Measurements from ENCODE around the gene HSD17B11. TPM values are rescaled to one million over a fixed set of nuclear protein-coding genes. Genes with fewer than 3 reads are reported as not detected.

The HSD17B11 gene
- total RNA-seq, 1 donor from 2014 or later = 30.8 TPM

- DNase-seq (ENCODE audit: low spot score) = no peak
- Histone ChIP-seq H3K4me1 (no peaks in the 10 kb centered on the region), H4K20me1 (ENCODE audit: low read depth) (no peaks in the 10 kb centered on the region), H3K9ac (no peak overlapping the region), H3K4me3 (no peak overlapping the region), H3F3A (ENCODE audit: low read depth) (no peaks in the 10 kb centered on the region), H3K79me2 (ENCODE audit: low read depth) (peaks cover 87% of the 10 kb centered on the region), H3K27me3 (no peaks in the 10 kb centered on the region), H3K27ac (no peak overlapping the region), H3K36me3 (no peaks in the 10 kb centered on the region), H3K9me3 (ENCODE audit: low read depth) (no peaks in the 10 kb centered on the region), H2AFZ (replicated peaks) (no peak overlapping the region), H3K4me2 (no peak overlapping the region)
- no peak for TF ChIP-seq EZH2phosphoT487 (IDR thresholded peaks at IDR 0.05)
- no peak for TF ChIP-seq EZH2 (IDR thresholded peaks at IDR 0.05)
- TF ChIP-seq CTCF (IDR thresholded peaks at IDR 0.05) = no peak
- no peaks in the 10 kb centered on the region for H3K27me3 Mint-ChIP-seq (ENCODE audit: insufficient read depth, low read depth)
- no peak overlapping the region for H3K4me3 Mint-ChIP-seq
- H3K4me1 Mint-ChIP-seq = peaks cover 5% of the 10 kb centered on the region
- H3K9me3 Mint-ChIP-seq = no peaks in the 10 kb centered on the region
- peaks cover 3% of the 10 kb centered on the region for H3K36me3 Mint-ChIP-seq
- no peak overlapping the region for H3K27ac Mint-ChIP-seq
Observed at GRCh38 chr4:87428979-87429378, 38.0 kb upstream of the HSD17B11 start.

- no peak for DNase-seq (ENCODE audit: low spot score)
- TF ChIP-seq EZH2 (IDR thresholded peaks at IDR 0.05) = no peak
- no peak for TF ChIP-seq CTCF (IDR thresholded peaks at IDR 0.05)
- no peak for TF ChIP-seq EZH2phosphoT487 (IDR thresholded peaks at IDR 0.05)
- no peaks in the 10 kb centered on the region for H3K9me3 ChIP-seq (ENCODE audit: low read depth)
- H3K4me3 Mint-ChIP-seq = no peak overlapping the region
- no peaks in the 10 kb centered on the region for H3K9me3 Mint-ChIP-seq
- H3K4me2 ChIP-seq = no peak overlapping the region
- peaks cover 11% of the 10 kb centered on the region for H3K4me1 Mint-ChIP-seq
- no peak overlapping the region for H3K4me3 ChIP-seq
- no peak overlapping the region for H3K9ac ChIP-seq
- H3K36me3 ChIP-seq = no peaks in the 10 kb centered on the region
- H3F3A ChIP-seq (ENCODE audit: low read depth) = peaks cover 4% of the 10 kb centered on the region
- no peaks in the 10 kb centered on the region for H3K27me3 ChIP-seq
- H3K27ac Mint-ChIP-seq = no peak overlapping the region
- no peaks in the 10 kb centered on the region for H4K20me1 ChIP-seq (ENCODE audit: low read depth)
- peaks cover 84% of the 10 kb centered on the region for H3K79me2 ChIP-seq (ENCODE audit: low read depth)
- H3K4me1 ChIP-seq = peaks cover 8% of the 10 kb centered on the region
- H2AFZ ChIP-seq (replicated peaks) = no peak overlapping the region
- H3K36me3 Mint-ChIP-seq = peaks cover 3% of the 10 kb centered on the region
- H3K27ac ChIP-seq = no peak overlapping the region
- no peaks in the 10 kb centered on the region for H3K27me3 Mint-ChIP-seq (ENCODE audit: insufficient read depth, low read depth)
Observed at GRCh38 chr4:87427518-87427868, 36.5 kb upstream of the HSD17B11 start.

GRCh38 chr4:87426865-87427517, 36.0 kb upstream of the HSD17B11 start:
- H3K4me3 ChIP-seq = no peak overlapping the region
- H3K36me3 Mint-ChIP-seq = peaks cover 3% of the 10 kb centered on the region
- no peak overlapping the region for H3K4me2 ChIP-seq
- H3K4me1 ChIP-seq = peaks cover 10% of the 10 kb centered on the region
- H3K9ac ChIP-seq = no peak overlapping the region
- no peak for DNase-seq (ENCODE audit: low spot score)
- H3K4me3 Mint-ChIP-seq = no peak overlapping the region
- no peaks in the 10 kb centered on the region for H3K27me3 ChIP-seq
- no peak overlapping the region for H3K27ac Mint-ChIP-seq
- no peak overlapping the region for H3K27ac ChIP-seq
- no peaks in the 10 kb centered on the region for H3K9me3 Mint-ChIP-seq
- no peaks in the 10 kb centered on the region for H3K36me3 ChIP-seq
- no peaks in the 10 kb centered on the region for H3K27me3 Mint-ChIP-seq (ENCODE audit: insufficient read depth, low read depth)
- H2AFZ ChIP-seq (replicated peaks) = no peak overlapping the region
- H3F3A ChIP-seq (ENCODE audit: low read depth) = peaks cover 9% of the 10 kb centered on the region
- no peaks in the 10 kb centered on the region for H3K9me3 ChIP-seq (ENCODE audit: low read depth)
- peaks cover 80% of the 10 kb centered on the region for H3K79me2 ChIP-seq (ENCODE audit: low read depth)
- H3K4me1 Mint-ChIP-seq = peaks cover 13% of the 10 kb centered on the region
- no peak for TF ChIP-seq EZH2phosphoT487 (IDR thresholded peaks at IDR 0.05)
- TF ChIP-seq CTCF (IDR thresholded peaks at IDR 0.05) = no peak
- no peak for TF ChIP-seq EZH2 (IDR thresholded peaks at IDR 0.05)
- no peaks in the 10 kb centered on the region for H4K20me1 ChIP-seq (ENCODE audit: low read depth)
